Astrocyte of the spinal cord (primary cell): ENCODE data around the gene POU2AF1.
A peak's percentile ranks its signal among the peaks of the same experiment; 100 is the strongest.

Experiments
- DNase-seq: peaks from one replicate; pipeline ENCODE4 v3.0.0; 2011; ENCODE audit warnings: low read depth, low spot score
- H3K4me3 ChIP-seq: 2 replicates; pipeline ENCODE4 v1.5.1; 2011; ENCODE audit warnings: low read depth, mild to moderate bottlenecking, low read length, moderate library complexity
- CTCF ChIP-seq: IDR thresholded peaks from 2 replicates; pipeline ENCODE4 v1.5.1; 2012; ENCODE audit warnings: low read depth, mild to moderate bottlenecking, low read length, inconsistent platforms
- in situ Hi-C: cut with HindIII; loops from 2 replicates; pipeline ENCODE4 v1.10.0; 2017; ENCODE audit warnings: low sequenced_read_pairs

The POU2AF1 gene

GRCh38 chr11:111350811-111351210, 28.3 kb downstream of the POU2AF1 start:
- no peak for DNase-seq
- no peak for TF ChIP-seq CTCF
- in situ Hi-C loops: no loop called here
- no peak overlapping the region for H3K4me3 ChIP-seq

DNA sequence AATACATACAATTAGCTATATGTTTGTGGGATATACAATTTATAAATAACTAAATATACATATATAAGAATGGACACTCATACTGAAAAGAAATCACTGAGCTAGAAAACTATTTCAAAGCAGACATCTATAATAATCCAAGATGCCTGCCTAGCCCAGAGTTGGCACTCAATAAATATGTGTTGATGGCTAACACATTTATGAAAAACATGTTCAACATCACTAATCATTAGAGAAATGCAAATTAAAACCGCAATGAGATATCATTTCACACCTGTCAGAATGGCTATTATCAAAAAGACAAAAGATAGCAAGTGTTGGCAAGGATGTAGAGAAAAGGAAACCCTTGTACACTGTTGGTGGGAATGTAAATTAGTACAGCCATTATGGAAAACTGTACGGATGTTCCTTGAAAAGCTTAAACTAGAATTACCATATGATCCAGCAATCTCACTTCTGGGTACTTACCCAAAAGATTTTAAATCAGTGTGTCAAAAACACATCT, 29.8 kb downstream of the POU2AF1 start:
- TF ChIP-seq CTCF: no peak
- H3K4me3 ChIP-seq: no peak overlapping the region
- in situ Hi-C loops: no loop called here
- no peak for DNase-seq

- no peak for TF ChIP-seq CTCF
- no peak for DNase-seq
- in situ Hi-C loops: no loop called here
- H3K4me3 ChIP-seq: no peak overlapping the region
Measured at GRCh38 chr11:111348147-111348546, 30.9 kb downstream of the POU2AF1 start.

DNA sequence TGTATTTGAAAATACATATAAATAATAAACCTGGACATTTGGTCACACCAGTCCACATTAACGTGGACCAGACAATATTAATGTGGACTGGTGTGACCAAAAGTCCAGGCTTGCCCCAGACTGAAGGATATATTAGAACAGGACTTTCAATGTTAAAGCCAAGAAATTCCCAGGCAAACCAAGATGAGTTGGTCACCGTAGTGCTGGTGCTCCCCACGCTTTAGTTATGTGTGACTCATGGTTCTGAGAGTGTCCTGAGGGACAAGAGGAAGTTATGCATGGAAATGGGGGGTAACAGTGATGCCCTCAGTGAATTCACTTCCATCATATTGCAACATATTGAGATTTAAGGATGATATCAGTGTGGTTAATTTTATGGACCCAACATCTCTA, 31.4 kb downstream of the POU2AF1 start:
- DNase-seq: no peak
- H3K4me3 ChIP-seq: no peak overlapping the region
- in situ Hi-C loops: no loop called here
- no peak for TF ChIP-seq CTCF

DNA sequence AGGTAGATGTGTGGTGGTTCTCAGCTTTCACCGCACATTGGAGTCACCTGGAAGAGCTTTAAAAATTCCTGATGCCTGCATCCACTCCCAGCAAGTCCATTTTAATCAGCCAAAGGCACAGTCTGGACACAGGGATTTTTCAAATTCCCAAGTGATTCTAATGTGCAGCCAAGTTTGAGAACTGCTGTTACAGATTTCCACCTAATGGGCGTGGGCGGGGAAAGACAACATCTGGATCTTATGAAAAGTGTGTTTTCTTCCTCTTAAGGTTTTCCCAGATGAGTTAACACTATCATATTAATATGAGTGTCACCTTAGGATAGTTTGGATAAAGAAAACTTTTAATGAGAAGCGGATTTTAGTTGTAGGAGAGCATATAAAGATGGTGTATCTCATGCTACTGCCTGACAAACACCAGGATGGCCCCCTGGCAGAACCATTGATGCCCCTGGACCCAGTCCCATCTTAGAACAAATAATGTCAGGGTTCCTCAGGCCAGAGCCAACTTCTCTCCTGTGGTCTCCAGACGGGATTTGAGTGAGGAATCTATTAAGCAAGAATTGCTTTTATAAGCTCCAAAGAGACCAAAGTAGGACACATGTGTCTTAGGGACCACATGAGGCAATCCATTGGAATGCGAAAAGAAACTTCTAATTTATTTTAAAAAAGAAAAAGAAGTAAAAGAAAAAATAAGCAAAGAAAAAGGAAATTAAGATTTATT, 31.9 kb downstream of the POU2AF1 start:
- DNase-seq: no peak
- H3K4me3 ChIP-seq: no peak overlapping the region
- TF ChIP-seq CTCF: no peak
- in situ Hi-C loops: no loop called here

GRCh38 chr11:111344032-111344431, 35.0 kb downstream of the POU2AF1 start:
- in situ Hi-C loops: no loop called here
- TF ChIP-seq CTCF: no peak
- DNase-seq: peak; percentile 53
- H3K4me3 ChIP-seq: no peak overlapping the region
